ENCODE data around the gene MADD.

Gene MADD

DNA sequence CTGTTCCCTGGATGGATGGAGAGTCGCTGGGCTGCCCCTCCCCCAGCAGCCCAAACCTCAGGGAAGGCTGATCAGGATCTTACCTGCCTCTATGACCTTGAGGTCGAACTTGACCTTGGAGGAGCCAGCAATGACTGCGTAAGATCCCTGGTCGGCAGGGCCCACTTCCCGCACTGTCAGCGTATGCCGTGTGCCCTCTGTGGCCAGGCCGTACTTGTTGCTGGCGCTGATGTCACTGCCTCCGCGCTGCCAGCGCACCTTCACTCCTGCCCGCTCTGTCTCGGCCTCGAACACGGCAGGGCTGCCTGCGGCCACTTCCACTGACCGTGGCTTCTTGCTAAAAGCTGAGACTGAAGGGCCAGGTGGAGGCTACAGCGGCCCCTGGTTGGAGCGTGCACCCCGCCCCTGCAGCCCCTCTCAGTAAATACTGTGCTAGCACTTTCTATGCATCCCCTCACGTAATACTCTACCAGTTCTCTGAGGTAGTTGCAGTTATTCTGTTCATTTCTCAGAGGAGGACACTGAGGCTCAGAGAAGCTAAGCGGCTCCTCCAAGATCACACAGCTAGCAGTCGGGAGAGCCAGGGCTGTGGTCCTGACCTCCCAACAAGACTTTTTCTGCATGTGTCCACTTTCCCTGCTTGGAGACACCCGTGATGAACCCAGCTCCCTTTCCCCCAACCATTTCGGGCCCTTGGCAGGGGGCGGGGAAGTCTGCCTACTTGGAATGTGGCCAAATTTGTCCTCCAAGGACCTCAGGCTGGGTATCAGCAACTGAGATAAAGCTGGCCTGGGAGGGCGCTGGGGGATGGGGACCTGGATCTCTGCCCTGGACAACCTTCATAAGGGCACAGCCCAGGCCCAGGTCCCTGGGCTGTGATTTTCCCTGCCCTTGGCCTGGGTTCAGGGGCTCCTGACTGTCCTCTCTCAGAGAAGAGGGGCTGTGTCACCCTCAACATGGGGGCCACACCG lies 81.5 kb downstream of the MADD start:
- Histone ChIP-seq H3K27me3 (ENCODE audit: insufficient read depth, poor library complexity, severe bottlenecking) (no peaks in the 10 kb centered on the region), H3K27ac (replicated peaks) (no peak overlapping the region), H3K4me3 (replicated peaks; ENCODE audit: insufficient read depth, low read length) (no peak overlapping the region)
- no peak for DNase-seq (ENCODE audit: low read depth in 1 of 2, low spot score in 1 of 2)
- TF ChIP-seq, protein P1, sequence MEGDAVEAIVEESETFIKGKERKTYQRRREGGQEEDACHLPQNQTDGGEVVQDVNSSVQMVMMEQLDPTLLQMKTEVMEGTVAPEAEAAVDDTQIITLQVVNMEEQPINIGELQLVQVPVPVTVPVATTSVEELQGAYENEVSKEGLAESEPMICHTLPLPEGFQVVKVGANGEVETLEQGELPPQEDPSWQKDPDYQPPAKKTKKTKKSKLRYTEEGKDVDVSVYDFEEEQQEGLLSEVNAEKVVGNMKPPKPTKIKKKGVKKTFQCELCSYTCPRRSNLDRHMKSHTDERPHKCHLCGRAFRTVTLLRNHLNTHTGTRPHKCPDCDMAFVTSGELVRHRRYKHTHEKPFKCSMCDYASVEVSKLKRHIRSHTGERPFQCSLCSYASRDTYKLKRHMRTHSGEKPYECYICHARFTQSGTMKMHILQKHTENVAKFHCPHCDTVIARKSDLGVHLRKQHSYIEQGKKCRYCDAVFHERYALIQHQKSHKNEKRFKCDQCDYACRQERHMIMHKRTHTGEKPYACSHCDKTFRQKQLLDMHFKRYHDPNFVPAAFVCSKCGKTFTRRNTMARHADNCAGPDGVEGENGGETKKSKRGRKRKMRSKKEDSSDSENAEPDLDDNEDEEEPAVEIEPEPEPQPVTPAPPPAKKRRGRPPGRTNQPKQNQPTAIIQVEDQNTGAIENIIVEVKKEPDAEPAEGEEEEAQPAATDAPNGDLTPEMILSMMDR (IDR thresholded peaks at IDR 0.05; ENCODE audit: insufficient read depth, low read length), result no peak
- TF ChIP-seq GABPA (IDR thresholded peaks at IDR 0.05; ENCODE audit: low read depth), result no peak
- no peak for TF ChIP-seq SPI1 (IDR thresholded peaks at IDR 0.05; ENCODE audit: borderline replicate concordance, low read depth)
- TF ChIP-seq POLR2AphosphoS5 (IDR thresholded peaks at IDR 0.05; ENCODE audit: low read depth), result no peak
- TF ChIP-seq, protein P2, sequence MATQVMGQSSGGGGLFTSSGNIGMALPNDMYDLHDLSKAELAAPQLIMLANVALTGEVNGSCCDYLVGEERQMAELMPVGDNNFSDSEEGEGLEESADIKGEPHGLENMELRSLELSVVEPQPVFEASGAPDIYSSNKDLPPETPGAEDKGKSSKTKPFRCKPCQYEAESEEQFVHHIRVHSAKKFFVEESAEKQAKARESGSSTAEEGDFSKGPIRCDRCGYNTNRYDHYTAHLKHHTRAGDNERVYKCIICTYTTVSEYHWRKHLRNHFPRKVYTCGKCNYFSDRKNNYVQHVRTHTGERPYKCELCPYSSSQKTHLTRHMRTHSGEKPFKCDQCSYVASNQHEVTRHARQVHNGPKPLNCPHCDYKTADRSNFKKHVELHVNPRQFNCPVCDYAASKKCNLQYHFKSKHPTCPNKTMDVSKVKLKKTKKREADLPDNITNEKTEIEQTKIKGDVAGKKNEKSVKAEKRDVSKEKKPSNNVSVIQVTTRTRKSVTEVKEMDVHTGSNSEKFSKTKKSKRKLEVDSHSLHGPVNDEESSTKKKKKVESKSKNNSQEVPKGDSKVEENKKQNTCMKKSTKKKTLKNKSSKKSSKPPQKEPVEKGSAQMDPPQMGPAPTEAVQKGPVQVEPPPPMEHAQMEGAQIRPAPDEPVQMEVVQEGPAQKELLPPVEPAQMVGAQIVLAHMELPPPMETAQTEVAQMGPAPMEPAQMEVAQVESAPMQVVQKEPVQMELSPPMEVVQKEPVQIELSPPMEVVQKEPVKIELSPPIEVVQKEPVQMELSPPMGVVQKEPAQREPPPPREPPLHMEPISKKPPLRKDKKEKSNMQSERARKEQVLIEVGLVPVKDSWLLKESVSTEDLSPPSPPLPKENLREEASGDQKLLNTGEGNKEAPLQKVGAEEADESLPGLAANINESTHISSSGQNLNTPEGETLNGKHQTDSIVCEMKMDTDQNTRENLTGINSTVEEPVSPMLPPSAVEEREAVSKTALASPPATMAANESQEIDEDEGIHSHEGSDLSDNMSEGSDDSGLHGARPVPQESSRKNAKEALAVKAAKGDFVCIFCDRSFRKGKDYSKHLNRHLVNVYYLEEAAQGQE (IDR thresholded peaks at IDR 0.05; ENCODE audit: insufficient replicate concordance, low read depth), result no peak

DNA sequence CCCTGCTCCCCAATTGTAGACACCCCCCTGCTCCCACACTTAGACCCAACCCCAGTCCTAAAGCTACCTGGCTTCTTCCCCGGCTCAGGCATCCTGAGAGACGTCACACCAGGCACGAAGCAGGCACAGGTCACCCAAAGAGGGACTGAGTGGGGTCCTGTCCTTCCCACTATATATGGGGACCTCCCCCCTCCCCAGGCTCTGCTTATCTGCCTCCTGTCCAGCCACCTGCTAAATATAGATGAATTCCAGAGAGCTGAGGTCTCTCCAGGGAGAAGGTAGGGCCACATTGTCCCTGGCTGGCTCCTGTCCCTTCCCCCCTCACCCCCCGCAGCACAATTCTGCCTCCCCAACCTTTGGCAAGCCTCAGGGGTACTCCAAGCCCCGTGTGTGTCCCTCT lies 82.6 kb downstream of the MADD start, which contains the start of gene MYBPC3:
TSS of gene MYBPC3 (minus strand) at position 147 of the 400 bp plus-strand sequence. CDS start at position 92, 55 bp downstream.
- TF ChIP-seq, protein P1 (IDR thresholded peaks at IDR 0.05; ENCODE audit: insufficient read depth, low read length), result no peak
- TF ChIP-seq, protein P2 (IDR thresholded peaks at IDR 0.05; ENCODE audit: insufficient replicate concordance, low read depth), result no peak
- TF ChIP-seq POLR2AphosphoS5 (IDR thresholded peaks at IDR 0.05; ENCODE audit: low read depth) (no peak), GABPA (IDR thresholded peaks at IDR 0.05; ENCODE audit: low read depth) (no peak), SPI1 (IDR thresholded peaks at IDR 0.05; ENCODE audit: borderline replicate concordance, low read depth) (no peak)
- no peak for DNase-seq (ENCODE audit: low read depth in 1 of 2, low spot score in 1 of 2)
- H3K27ac ChIP-seq (replicated peaks), result no peak within 1 kb of the TSS
- H3K4me3 ChIP-seq (replicated peaks; ENCODE audit: insufficient read depth, low read length), result no peak within 1 kb of the TSS
- H3K27me3 ChIP-seq (ENCODE audit: insufficient read depth, poor library complexity, severe bottlenecking), result no peaks in the 10 kb centered on the region

DNA sequence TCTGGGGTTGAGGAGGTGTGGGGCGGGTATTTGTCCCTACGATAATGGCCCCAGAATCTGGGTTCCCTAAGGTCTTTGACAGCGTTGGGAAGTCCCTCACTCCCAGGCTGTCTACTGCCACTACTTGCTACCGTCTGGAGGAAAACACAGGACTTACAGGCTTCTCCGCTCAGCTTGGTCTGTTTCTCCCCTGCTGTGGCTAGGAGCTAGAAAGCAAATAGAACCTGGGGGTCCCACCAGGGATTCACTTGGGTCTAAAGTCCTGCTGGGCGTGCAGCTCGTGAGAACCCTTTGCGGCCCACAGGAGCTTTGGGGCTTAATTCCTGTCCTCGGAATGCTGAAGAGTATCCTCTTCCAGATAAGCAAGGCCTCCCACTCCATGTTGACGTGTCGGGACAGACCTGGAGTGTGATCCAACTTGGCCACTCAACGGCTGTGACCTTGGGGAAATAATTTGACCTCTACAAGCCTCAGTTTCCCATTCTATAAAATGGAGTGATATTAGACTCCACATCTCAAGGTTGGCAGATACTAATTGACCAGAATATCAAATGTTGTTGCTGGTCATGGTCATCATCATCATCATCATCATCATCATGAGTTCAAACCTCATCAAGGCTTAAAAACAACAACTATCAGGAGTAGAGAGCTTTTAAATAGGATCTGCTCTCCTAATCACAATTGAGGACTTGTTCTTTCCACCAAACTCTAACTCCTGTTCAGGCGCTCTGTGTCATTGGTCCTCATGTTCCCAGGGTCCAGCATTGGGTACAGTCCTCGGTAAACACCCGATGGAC lies 84.2 kb downstream of the MADD start:
- Histone ChIP-seq H3K27ac (replicated peaks) (no peak overlapping the region), H3K4me3 (replicated peaks; ENCODE audit: insufficient read depth, low read length) (no peak overlapping the region), H3K27me3 (ENCODE audit: insufficient read depth, poor library complexity, severe bottlenecking) (no peaks in the 10 kb centered on the region)
- TF ChIP-seq POLR2AphosphoS5 (IDR thresholded peaks at IDR 0.05; ENCODE audit: low read depth) (peak; percentile 64; the same call in 1 of the 2 replicates), GABPA (IDR thresholded peaks at IDR 0.05; ENCODE audit: low read depth) (no peak)
- no peak for DNase-seq (ENCODE audit: low read depth in 1 of 2, low spot score in 1 of 2)

DNA sequence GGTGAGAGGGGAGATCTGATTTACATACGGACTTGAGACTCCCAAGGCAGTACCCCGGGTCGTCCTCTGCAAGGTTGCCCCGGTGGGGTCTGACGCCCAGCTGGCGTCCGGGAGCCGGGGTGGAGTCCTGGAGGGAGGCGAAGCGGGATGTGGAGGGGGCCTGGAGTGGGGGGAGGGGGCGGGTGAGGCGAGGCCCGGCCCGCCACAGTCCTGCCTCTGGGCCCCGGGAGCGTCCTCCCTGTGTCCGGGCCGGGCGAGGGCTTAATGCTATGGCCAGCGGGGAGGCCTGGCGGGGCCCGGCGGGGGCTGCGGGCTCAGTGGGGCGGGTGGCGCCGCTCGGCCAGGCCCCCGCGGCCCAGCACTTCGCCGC lies 85.0 kb downstream of the MADD start:
- no peaks in the 10 kb centered on the region for H3K27me3 ChIP-seq (ENCODE audit: insufficient read depth, poor library complexity, severe bottlenecking)
- H3K27ac ChIP-seq (replicated peaks), result no peak overlapping the region
- DNase-seq (ENCODE audit: low read depth in 1 of 2, low spot score in 1 of 2), result no peak
- no peak overlapping the region for H3K4me3 ChIP-seq (replicated peaks; ENCODE audit: insufficient read depth, low read length)
- TF ChIP-seq POLR2AphosphoS5 (IDR thresholded peaks at IDR 0.05; ENCODE audit: low read depth), result no peak
- TF ChIP-seq, protein P2 (IDR thresholded peaks at IDR 0.05; ENCODE audit: insufficient replicate concordance, low read depth), result no peak
- TF ChIP-seq GABPA (IDR thresholded peaks at IDR 0.05; ENCODE audit: low read depth), result no peak
- no peak for TF ChIP-seq SPI1 (IDR thresholded peaks at IDR 0.05; ENCODE audit: borderline replicate concordance, low read depth)
- TF ChIP-seq, protein P1 (IDR thresholded peaks at IDR 0.05; ENCODE audit: insufficient read depth, low read length), result no peak
